Stimulated activated CD4-positive, alpha-beta T cell treated with anti-CD3 and anti-CD28 coated beads, Interleukin-2, amount 100 ng/mL, for 24 hours (primary cell): Measurements from ENCODE around the gene LZTS2.

ENCODE experiments used
- DNase-seq, 2 donors: peaks; one replicate each; pipeline ENCODE4 v3.0.0-alpha.2; 2020

LZTS2 gene

DNA sequence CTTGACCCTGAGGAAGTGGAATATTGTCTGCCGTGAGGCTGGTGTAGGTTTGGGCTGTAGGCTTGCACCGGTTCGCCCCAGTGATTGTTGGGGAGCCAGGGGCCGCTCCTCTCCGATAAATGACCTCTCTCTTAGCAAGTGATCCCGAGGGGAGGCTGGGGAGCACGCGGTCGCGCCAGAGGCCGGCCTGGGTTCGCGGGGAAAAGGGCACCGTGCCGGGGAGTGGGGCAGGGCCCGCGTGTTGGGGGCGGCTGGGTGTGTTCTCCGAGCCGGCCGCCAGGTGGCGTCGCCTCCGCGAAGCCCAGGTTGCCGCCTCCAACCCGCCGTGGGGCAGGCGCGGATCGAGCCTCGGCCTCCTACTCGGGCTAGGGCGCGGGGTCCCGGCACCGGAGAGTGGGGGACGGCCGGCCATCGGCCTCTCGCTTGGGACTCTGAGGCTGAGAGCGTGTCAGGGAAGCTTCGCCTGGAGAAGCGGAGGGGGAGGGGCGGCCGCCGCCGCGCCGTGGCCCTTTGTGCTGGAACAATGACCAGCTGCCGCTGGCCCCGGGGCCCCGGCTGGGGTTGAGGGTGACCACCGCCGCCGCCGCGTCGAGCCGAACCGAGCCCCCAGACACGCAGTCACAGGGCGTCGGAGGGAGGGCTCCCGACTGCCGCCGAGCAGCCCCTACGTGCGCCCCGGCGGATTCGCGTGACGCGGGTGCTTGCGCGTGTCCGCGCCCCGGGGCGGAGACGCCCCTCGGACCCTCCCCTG is 442 bp upstream of the LZTS2 start:
- peak; percentile 81 to 84 for DNase-seq

DNA sequence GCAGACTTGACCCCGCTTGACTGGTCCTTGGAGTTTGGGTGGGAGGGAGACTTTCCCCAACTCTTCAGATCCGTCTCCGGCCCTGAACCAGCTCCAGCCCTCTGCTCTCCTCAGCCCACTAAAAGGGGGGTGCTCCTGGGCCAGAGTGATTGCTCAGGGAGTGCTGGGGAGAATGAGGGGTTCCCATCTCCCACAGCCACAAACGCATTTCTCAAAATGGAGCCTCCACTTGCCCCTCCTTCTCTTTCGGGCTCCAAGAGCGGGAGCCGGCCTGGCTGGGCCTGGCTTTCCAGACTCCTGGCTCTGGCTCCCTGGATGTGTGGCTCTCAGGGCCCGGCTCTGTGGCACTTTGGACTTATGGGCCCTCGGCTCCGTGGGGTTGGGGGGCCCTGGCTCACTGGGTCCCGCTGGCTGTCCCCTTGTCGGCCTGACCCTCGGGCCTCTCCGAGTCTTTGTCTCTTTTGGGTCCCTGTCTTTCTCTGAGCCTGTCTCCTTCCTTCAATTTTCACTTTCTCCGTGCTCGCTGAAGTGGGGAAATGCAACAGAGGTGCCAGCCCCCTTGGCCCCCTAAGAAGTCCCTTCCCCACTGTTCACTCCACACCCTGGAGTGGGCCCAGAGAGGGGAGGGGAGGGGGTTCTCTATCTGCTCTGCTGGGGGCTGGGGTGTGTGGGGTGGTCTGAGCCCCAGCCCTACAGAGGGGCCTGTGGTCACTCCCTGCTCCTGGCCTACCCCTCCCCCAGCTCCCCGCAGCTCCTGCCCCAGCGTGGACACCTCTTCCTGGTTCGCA is 713 bp downstream of the LZTS2 start:
- DNase-seq = no peak

DNA sequence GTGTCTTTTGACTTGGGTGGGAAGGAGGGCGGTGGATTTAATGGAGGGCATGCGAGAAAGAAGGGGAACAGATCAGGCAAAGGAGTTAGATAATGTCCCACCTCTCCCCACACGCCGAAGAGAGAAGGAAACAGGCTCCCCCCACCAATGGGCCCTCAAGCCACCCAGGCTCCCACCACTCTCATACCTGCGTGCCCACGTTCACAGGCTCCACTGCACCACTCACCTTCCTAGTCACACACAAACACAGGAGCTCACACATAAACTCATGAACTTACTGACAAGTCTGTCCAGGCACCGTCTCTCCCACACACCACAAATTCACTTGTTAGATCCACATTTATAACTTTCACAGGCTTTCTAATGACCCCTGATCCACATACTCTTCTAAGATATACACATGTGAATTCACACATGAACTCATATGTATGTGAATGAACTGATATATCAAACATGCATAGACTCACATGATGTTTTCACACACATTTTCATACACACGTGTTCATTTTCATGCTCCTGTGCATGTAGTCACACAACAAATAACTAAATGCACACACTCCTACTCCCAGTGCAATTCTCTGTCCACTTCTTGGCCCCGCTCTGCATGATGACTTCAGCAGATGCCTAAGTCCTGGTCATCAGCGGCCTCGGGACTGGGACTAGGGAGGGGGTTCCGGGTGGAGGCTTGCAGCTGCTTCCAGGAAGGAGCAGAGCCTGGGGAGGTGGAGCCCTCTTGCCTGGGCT is 1.5 kb downstream of the LZTS2 start:
- no peak for DNase-seq

DNA sequence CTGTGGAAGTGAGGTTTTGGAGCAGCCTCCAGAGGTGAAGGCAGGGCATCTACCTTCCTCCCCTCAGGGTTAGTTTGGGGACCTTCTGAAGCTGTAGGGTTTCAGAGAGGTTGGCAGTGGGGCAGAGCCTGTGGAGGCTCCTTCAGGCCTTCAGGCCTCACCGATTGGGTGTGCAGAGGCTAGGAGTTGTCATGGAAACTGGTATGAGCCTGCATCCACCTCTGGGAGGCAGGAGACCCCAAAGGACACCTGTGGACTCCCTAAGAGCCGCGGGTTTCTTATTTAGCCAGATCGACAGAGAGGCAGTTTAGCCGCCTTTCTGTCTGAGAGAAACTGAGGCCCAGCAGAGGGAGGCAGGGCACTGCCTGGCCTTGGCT is 2.0 kb downstream of the LZTS2 start:
- DNase-seq = no peak

GRCh38 chr10:101002456-101002855 is 2.8 kb downstream of the LZTS2 start:
- no peak for DNase-seq

GRCh38 chr10:101003639-101004206 is 4.1 kb downstream of the LZTS2 start:
- no peak for DNase-seq

DNA sequence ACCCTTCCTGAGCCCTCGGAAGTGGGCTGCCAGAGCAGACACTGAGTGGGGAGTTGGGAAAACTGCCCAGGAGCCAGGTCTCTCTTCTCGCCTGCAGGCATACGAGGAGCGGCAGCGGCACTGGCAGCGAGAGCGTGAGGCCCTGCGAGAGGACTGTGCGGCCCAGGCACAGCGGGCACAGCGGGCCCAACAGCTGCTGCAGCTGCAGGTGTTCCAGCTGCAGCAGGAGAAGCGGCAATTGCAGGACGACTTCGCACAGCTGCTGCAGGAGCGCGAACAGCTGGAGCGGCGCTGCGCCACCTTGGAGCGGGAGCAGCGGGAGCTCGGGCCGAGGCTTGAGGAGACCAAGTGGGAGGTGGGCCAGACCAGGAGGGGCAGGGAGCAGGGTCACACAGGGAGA is 5.8 kb downstream of the LZTS2 start:
- DNase-seq = no peak

GRCh38 chr10:101005869-101006567 is 6.4 kb downstream of the LZTS2 start:
- DNase-seq = no peak

GRCh38 chr10:101006593-101007098 is 7.0 kb downstream of the LZTS2 start:
- no peak for DNase-seq

DNA sequence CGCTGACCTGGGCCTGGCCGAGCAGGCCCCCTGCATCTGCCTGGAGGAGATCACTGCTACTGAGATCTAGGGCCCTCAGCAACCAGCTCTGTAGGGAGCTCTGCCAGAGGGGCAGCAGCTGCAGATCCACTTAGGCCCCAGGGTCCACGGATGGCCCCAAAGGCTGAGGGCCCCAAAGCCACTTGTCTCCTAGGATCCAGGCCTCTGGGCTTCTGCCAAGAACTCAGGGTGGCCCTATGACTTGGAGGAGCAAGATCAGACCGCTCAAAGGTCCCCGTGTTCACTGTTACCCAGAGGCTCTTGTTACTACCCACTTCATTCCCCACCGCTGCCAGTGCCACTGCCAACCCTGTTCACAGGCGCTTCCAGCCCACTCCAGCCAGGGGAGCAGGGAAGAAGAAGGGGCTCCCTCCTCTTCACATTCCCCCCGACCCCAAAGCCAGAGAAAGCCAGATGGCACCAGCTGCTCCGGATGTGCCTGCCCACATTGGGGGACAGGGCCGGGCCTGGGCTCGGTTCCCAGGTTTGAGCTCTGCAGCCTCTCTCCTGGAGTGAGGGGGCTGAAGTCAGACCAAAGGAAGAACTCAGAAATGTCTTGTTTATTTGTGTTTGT is 7.6 kb downstream of the LZTS2 start:
- DNase-seq = no peak

DNA sequence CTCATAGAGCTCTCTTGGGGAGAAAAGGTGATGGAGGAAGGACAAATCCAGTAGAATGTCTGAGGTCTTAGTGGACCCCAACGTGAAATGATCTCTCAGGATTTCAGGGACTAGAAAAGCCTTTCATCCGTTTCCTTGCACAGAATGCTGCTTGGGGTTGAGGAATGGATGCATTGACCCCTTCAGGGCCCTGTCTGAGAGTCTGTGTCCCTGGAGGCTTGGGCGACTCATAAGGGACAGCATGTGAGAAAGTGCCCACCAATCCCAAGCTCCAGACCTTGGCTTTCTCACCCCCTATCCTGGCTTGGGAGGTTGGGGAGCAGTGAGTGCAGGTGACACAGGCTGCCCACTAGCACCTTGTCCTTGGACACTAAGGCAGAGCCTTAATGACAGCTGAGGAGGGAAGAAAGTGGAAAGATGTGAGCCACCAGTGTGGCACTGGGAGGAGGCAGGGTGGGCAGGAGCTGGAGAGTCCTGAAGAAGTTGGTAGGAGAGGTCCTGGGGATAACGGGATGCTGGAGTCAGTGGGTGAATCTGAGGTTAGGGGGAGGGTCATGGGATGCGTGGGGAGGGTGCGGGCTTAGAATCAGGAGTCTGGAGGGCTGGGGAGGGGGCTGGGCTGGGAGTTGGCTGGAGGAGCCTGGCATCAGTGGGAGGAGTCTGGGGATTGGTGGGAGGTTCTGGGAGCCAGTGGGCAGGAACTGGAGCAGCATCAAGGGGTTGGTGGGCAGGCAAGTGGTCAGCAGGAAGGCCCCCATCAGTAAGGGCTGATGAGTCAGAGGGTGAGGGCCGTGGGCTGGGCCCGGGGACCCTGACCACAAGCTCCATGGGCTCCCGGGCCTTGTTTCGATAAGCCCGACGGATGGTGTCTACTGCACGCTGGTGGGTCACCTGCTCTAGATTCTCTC is 8.6 kb downstream of the LZTS2 start:
- DNase-seq = no peak

DNA sequence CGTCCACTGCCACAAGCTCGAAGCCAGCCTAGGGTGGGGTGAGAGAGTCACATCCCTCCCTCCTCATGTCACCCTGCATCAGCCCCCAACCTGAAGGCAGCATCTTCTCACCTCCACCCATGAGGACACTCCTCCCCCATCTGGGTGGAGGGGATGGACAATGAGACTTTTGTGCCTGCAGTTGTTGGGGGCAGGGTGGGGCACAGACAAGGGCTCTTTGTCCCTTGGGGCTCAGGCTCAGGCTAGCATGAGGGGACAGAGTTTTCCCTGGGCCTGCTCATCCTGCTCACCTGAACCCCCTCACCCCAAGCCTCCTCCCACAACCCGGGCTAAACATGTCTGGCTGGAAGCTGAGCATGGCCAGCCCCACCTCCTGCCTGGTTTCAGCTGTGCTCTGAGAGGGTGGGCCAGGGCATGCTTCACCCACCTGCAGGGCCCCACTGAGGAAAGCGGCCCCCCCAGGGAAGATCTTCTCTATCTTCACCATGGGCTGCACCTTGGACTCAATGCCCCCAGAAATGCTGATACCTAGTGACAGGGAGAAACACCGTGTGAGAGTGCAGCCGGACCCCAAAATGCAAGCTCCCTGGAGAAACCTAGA is 9.3 kb downstream of the LZTS2 start:
- DNase-seq = no peak

- no peak for DNase-seq
Measured at GRCh38 chr10:101010329-101010728, 10.7 kb downstream of the LZTS2 start.

GRCh38 chr10:101011517-101012423 is 12.2 kb downstream of the LZTS2 start:
- no peak for DNase-seq

- DNase-seq = peak; percentile 84
Measured at GRCh38 chr10:101012525-101013364, 13.1 kb downstream of the LZTS2 start.

GRCh38 chr10:101013365-101013825 is 13.8 kb downstream of the LZTS2 start:
- no peak for DNase-seq

DNA sequence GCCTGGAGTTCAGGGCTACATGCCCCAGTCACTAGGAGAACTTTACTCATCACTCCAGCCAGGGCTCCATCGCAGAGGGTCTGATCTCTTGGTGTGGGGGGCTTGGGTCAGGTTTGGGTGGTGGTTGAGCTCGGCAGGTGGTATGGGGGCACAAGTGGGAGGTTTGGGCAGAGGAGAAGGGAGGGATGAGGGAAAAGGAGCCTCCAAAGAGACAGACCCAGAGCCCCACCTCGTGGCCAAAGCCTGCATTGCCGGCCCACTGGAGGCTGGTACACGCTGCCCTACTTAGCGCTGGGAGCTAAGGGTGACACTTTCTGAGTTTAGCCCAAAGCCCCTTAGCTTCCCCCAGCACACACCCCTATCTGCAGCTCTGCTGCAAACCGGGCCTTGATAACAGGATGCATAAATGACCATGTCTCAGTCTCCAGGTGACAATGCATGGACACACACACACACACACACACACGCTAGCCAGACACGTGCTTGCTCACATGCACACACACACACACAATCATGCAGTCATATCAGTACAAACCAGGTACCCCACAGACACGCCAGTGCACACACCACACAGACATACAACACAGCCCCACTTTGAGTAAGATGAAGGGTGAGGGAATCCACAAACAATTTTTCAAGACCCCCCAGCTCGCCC is 14.7 kb downstream of the LZTS2 start:
- peak; percentile 83 to 88 for DNase-seq
